HEK293 (cell line): Measurements from ENCODE around the gene FXYD1.

Source experiments
- CTCF ChIP-seq: fragments of 450-650 bp; formaldehyde crosslinking; IDR thresholded peaks from 2 replicates; pipeline ENCODE4 v1.5.1; 2016; ENCODE audit warnings: missing biosample characterization, missing genetic modification characterization
- ELK4 ChIP-seq: IDR thresholded peaks from 2 replicates; pipeline ENCODE4 v1.6.1; 2011; ENCODE audit warnings: mild to moderate bottlenecking, low read depth, low read length, borderline replicate concordance
- ZFP41 ChIP-seq: fragments of 450-650 bp; formaldehyde crosslinking; IDR thresholded peaks from 2 replicates; pipeline ENCODE4 v1.5.1; 2016; ENCODE audit warnings: missing biosample characterization, missing genetic modification characterization, borderline replicate concordance
- ZNF169 ChIP-seq: fragments of 450-650 bp; formaldehyde crosslinking; IDR thresholded peaks from 2 replicates; pipeline ENCODE4 v1.5.1; 2016; ENCODE audit warnings: missing biosample characterization, missing genetic modification characterization
- ZNF785 ChIP-seq: fragments of 450-650 bp; formaldehyde crosslinking; IDR thresholded peaks from 2 replicates; pipeline ENCODE4 v1.5.1; 2016; ENCODE audit warnings: missing biosample characterization, missing genetic modification characterization
- TF ChIP-seq, protein P1 (sequence below): fragments of 450-650 bp; formaldehyde crosslinking; IDR thresholded peaks from 2 replicates; pipeline ENCODE4 v1.5.1; 2016; ENCODE audit warnings: missing biosample characterization, missing genetic modification characterization
- TF ChIP-seq, protein P2 (sequence below): fragments of 450-650 bp; formaldehyde crosslinking; IDR thresholded peaks from 2 replicates; pipeline ENCODE4 v1.5.1; 2016; ENCODE audit warnings: missing biosample characterization, missing genetic modification characterization

- no peak for TF ChIP-seq CTCF
- TF ChIP-seq ELK4 = no peak
- no peak for TF ChIP-seq ZNF785 (tag by site-specific recombination)
- TF ChIP-seq, protein P1, sequence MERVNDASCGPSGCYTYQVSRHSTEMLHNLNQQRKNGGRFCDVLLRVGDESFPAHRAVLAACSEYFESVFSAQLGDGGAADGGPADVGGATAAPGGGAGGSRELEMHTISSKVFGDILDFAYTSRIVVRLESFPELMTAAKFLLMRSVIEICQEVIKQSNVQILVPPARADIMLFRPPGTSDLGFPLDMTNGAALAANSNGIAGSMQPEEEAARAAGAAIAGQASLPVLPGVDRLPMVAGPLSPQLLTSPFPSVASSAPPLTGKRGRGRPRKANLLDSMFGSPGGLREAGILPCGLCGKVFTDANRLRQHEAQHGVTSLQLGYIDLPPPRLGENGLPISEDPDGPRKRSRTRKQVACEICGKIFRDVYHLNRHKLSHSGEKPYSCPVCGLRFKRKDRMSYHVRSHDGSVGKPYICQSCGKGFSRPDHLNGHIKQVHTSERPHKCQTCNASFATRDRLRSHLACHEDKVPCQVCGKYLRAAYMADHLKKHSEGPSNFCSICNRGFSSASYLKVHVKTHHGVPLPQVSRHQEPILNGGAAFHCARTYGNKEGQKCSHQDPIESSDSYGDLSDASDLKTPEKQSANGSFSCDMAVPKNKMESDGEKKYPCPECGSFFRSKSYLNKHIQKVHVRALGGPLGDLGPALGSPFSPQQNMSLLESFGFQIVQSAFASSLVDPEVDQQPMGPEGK = no peak
- no peak for TF ChIP-seq ZFP41 (tag by site-specific recombination)
- TF ChIP-seq, protein P2, sequence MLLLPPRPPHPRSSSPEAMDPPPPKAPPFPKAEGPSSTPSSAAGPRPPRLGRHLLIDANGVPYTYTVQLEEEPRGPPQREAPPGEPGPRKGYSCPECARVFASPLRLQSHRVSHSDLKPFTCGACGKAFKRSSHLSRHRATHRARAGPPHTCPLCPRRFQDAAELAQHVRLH = no peak
- no peak for TF ChIP-seq ZNF169 (tag by site-specific recombination)
Measured at GRCh38 chr19:35104361-35104760, 34.3 kb upstream of the FXYD1 start.
